NCI-H2227 (cell line): ENCODE results near the gene SLBP.

Experiments used
- DNase-seq: peaks from one replicate; lab custom pipeline; 2025; ENCODE audit not compliant: unreplicated experiment; lab: John Stamatoyannopoulos, UW

The SLBP gene

GRCh38 chr4:1656132-1656531 lies 56.0 kb downstream of the SLBP start:
- no peak for DNase-seq

DNA sequence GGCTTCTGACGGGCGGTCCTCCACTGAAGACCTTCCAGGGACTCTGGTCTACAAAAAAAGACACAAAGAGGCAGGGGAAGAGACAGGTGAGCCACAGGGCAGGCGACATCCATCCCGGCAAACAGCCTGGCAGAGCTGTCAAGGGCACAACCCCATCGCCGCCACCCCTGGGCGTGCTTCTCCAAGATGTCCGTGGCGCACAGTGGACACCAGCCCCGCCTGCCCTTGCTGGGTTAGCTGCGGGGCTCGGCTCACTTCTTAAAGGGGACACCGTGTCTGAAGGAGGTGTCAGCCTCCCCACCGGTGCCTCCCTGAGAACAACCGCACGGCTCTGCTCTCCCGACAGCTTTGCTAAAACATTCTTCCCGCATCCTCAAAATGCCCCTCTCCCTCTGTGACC lies 56.4 kb downstream of the SLBP start:
- no peak for DNase-seq

GRCh38 chr4:1655081-1655480 lies 57.0 kb downstream of the SLBP start:
- DNase-seq: no peak

DNA sequence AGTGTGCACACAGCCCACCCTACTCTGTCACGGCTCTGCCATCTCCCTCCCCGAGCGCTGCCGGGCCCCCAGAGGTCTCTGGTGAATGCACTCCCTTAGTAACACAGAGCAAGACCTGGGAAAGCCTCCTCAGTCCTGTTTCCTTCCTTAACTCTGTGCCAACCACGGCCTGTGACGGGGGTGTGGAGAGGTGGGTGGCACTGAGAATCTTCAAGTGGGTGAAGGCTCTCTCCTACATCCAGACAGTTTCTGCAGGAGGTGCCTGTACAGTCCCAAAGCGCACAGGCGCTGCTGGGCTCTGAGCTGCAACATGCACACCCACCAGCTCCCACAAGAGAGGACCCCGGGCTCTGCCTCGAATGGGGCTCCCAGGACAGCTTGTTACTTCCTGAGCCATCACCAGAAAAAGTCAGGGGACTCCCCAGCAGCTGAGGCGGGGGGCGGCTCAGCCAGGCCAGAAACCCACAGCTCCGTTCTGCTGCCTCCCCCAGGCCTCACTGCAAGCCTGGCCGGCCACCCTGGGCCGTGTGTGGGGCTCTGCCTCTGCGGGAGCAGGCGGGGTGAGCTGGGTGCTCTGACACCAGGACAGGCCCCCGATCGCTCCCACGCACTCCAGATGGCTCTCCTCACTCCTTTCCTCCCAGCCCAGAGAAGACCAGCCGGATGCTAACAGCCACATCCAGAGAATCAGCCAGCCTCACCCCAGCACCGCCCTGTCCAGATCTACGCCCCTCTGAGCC lies 57.7 kb downstream of the SLBP start:
- no peak for DNase-seq

DNA sequence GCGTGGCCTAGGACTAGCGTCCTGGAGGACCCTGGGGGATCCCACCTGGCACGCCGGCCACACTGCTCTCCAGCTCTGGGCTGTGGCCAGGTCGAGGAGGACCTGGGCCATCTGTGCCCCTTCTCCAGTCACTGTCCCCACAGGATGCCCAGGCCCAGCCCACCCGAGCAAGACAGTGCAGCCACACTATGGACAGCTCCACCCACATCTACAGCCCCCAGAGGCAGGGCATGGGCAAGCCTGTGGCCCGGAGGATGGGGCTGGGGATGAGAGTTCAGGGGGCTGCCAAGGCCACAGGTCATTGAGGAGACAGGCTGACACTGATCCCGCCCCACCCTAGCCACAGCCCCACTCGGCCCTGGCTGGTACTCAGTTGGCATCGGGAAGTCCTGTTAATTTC lies 58.3 kb downstream of the SLBP start:
- DNase-seq: no peak

- no peak for DNase-seq
Observed at GRCh38 chr4:1652088-1652487, 60.0 kb downstream of the SLBP start.

DNA sequence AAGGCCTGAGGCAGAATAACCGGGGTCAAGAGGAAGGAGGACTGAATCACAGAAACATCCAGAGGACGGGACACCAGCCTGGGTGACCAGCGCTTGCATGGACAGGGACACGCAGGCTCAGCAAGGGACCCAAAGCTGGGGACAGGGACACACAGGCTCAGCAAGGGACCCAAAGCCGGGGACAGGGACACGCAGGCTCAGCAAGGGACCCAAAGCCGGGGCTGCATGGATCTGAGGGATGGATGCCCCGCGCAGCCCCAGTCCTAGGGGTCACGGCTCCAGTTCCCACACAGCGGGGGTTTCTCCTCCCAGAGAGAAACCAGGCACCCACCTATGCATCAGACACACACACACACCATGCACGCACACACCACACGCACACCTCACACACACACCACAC lies 60.5 kb downstream of the SLBP start:
- no peak for DNase-seq

DNA sequence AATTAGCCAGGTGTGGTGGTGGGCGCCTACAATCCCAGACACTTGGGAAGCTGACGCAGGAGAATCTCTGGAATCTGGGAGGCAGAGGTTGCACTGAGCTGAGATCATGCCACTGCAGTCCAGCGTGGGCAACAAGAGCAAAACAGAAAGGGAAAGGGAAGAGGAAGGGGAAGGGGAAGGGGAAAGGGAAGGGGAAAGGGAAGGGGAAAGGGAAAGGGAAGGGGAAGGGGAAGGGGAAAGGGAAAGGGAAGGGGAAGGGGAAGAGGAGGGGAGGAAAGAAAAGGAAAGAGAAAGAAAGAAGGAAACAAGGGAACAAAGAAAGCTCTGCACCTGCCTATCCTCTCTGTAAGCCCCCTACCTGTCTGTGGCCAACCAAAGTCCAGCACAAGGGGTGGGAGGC lies 63.2 kb downstream of the SLBP start:
- DNase-seq: no peak

DNA sequence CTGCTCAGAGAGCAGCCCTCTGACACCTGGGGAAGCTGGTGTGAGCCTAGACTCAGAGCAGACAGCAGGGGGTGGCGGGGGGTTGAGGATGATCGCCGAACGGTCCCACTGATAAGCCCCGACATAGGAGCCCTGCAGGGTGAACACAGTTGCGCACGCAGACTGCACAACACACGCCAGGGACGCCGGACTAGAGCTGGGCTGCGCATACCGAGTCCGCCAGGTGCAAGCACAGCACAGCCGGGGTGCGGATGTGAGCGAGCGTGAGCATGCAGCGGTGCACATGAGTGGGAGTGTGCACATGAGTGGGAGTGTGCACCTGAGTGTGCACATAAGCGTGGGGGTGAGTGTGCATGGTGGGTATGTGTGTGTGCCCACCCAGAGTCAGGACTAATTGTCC lies 64.7 kb downstream of the SLBP start:
- no peak for DNase-seq

DNA sequence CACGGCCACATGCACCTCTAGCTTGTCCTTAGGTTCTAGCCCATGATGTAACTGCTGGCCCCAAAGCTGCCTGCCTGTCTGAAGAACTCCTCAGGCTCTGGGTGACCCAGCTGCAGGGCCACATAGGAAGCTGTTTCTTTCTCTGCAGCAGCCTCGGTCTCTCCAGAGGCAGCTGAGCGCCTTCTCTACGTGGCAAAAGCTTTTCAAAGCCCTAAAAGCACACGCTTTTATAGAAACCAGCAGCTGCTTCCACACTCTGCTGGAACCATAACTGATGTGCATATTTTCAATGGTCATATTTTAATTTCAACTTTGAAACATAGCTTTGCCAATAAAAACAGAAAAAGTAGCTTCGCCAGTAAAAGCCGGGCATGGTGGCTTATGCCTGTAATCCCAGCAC lies 65.4 kb downstream of the SLBP start:
- no peak for DNase-seq

- peak; percentile 11 for DNase-seq
Observed at GRCh38 chr4:1644891-1645657, 67.0 kb downstream of the SLBP start.

DNA sequence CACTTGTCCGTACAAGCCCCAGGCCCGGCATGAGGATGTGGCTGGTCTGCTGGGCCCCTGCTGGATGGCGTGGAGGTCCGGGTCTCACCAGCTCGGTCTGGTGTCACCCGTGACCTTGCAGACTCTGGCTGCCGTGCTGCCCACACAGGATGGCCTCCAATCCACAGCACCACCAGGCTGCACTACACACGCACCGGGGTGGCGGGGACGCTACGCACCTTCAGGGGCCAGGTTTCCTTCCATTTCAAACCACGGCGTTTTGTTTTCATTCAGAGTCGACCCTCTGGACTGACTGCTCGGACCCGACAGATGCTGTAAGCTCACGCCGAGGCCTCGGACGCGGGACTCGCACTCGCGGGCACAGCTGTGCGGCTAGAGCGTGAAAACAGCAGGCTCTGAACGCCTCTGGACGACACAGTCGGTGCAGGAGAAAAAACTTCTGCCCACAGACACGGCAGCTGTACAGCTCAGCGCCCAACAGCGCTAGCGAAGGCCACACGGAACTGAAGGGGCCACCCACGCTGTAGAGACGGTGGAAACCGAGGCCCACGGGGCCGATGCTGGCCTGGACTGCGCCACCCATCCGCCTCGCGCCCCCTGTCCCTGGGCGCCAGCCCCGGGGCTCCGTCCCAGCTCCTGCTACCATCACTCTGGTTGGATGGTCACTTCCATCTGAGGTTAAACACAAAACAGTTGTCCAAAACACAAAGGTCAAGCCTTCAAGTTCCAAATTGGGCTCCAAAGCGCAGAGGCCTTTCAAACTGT lies 68.0 kb downstream of the SLBP start:
- DNase-seq: no peak
